GM19455 (cell line): ENCODE measurements around the gene MSH3.
"Not testable (repeated sequence)": the region's sequence is repeated elsewhere in the genome, so short reads cannot be mapped to it uniquely, and the experiment has no call there.

Experiments
- ATAC-seq: cut with Tn5 transposase; IDR thresholded peaks from one replicate; pipeline ENCODE4 v1.9.1; 2021; ENCODE audit not compliant: unreplicated experiment

MSH3 gene

GRCh38 chr5:80841026-80841797 lies 186.8 kb downstream of the MSH3 start:
- ATAC-seq = not testable (repeated sequence)

- ATAC-seq = not testable (repeated sequence)
These were observed 192.0 kb downstream of the MSH3 start for GRCh38 chr5:80846422-80846821.

- not testable (repeated sequence) for ATAC-seq
These were observed 195.7 kb downstream of the MSH3 start for GRCh38 chr5:80850168-80850567.

GRCh38 chr5:80852331-80853245 lies 198.1 kb downstream of the MSH3 start:
- no peak for ATAC-seq

- no peak for ATAC-seq
These were observed 199.0 kb downstream of the MSH3 start for GRCh38 chr5:80853413-80853812.

- ATAC-seq = no peak
These were observed 200.1 kb downstream of the MSH3 start for GRCh38 chr5:80854583-80854982.

- ATAC-seq = no peak
These were observed 206.6 kb downstream of the MSH3 start for GRCh38 chr5:80860924-80861613.

- no peak for ATAC-seq
These were observed 209.3 kb downstream of the MSH3 start for GRCh38 chr5:80863708-80864107.

GRCh38 chr5:80864109-80864508 lies 209.7 kb downstream of the MSH3 start:
- ATAC-seq = no peak

GRCh38 chr5:80864706-80865435 lies 210.4 kb downstream of the MSH3 start:
- ATAC-seq = peak; percentile 64

- ATAC-seq = no peak
These were observed 211.1 kb downstream of the MSH3 start for GRCh38 chr5:80865551-80865950.

GRCh38 chr5:80866371-80866770 lies 211.9 kb downstream of the MSH3 start:
- ATAC-seq = no peak

GRCh38 chr5:80867233-80867632 lies 212.8 kb downstream of the MSH3 start:
- ATAC-seq = no peak

- no peak for ATAC-seq
These were observed 216.0 kb downstream of the MSH3 start for GRCh38 chr5:80870442-80870841.

GRCh38 chr5:80871541-80871961 lies 217.1 kb downstream of the MSH3 start:
- ATAC-seq = no peak

GRCh38 chr5:80874162-80874561 lies 219.7 kb downstream of the MSH3 start:
- ATAC-seq = no peak

- ATAC-seq = no peak
These were observed 223.1 kb downstream of the MSH3 start for GRCh38 chr5:80877592-80877991.

- no peak for ATAC-seq
These were observed 227.3 kb downstream of the MSH3 start for GRCh38 chr5:80881726-80882125.

- ATAC-seq = not testable (repeated sequence)
These were observed 228.9 kb downstream of the MSH3 start for GRCh38 chr5:80883390-80883789.

GRCh38 chr5:80884086-80884813 lies 229.8 kb downstream of the MSH3 start:
- ATAC-seq = no peak
